Calu3 (cell line): Measurements from ENCODE around the gene TANGO6. TPM values are rescaled to one million over a fixed set of nuclear protein-coding genes. Genes with fewer than 3 reads are reported as not detected.
A peak's percentile ranks its signal among the peaks of the same experiment; 100 is the strongest.

Experiments used
- BruUV-seq: library from RNA; stranded (reverse); fragments of 400-500 nt; replicated peaks from 2 replicates; lab custom pipeline; 2021; lab: Mats Ljungman, UMichigan
- CTCF ChIA-PET: fragments of 300-600 bp; sonication (Branson Sonifier 250); formaldehyde crosslinking; loops from one replicate; lab custom pipeline; 2022; ENCODE audit warnings: antibody characterized with exemption; lab: Charles Lee
- DNase-seq: peaks from one replicate; pipeline ENCODE4 v3.0.0; 2022
- H3K27ac Mint-ChIP-seq: one replicate; pipeline ENCODE4 v1.8.0; 2022; ENCODE audit warnings: mixed read lengths; ENCODE audit not compliant: unreplicated experiment
- H3K27me3 Mint-ChIP-seq: one replicate; pipeline ENCODE4 v1.8.0; 2022; ENCODE audit warnings: mixed read lengths; ENCODE audit not compliant: unreplicated experiment
- H3K36me3 Mint-ChIP-seq: one replicate; pipeline ENCODE4 v1.8.0; 2022; ENCODE audit warnings: mild to moderate bottlenecking, moderate library complexity, mixed read lengths; ENCODE audit not compliant: insufficient read depth, unreplicated experiment
- H3K4me1 Mint-ChIP-seq: one replicate; pipeline ENCODE4 v1.8.0; 2022; ENCODE audit warnings: mild to moderate bottlenecking, low read depth, mixed read lengths; ENCODE audit not compliant: unreplicated experiment
- H3K4me3 Mint-ChIP-seq: one replicate; pipeline ENCODE4 v1.8.0; 2022; ENCODE audit warnings: mild to moderate bottlenecking, low read depth, moderate library complexity, mixed read lengths; ENCODE audit not compliant: unreplicated experiment
- H3K9me3 Mint-ChIP-seq: one replicate; pipeline ENCODE4 v1.8.0; 2022; ENCODE audit warnings: low read depth, mixed read lengths; ENCODE audit not compliant: unreplicated experiment
- intact Hi-C: fragments of 100-400 bp; cut with micrococcal nuclease; formaldehyde crosslinking; loops from one replicate; pipeline ENCODE4 v1.10.0; 2022; ENCODE audit not compliant: unreplicated experiment
- total RNA-seq: library from RNA; stranded (reverse); gene quantifications from 2 replicates; pipeline ENCODE4 v1.2.3, GENCODE V29; 2022
- TF ChIP-seq, protein P1 (sequence below): fragments of 200-600 bp; IDR thresholded peaks from one replicate; pipeline ENCODE4 v1.8.0; 2022; ENCODE audit warnings: antibody characterized with exemption; ENCODE audit not compliant: unreplicated experiment

Gene TANGO6
- total RNA-seq, 1 experiment from 2014 or later = 18.0 TPM

GRCh38 chr16:68920349-68920748 is 77.0 kb downstream of the TANGO6 start:
- Mint-ChIP-seq H3K4me1 (peaks cover 31% of the 10 kb centered on the region), H3K9me3 (no peaks in the 10 kb centered on the region), H3K4me3 (no peak overlapping the region), H3K27ac (no peak overlapping the region), H3K27me3 (no peaks in the 10 kb centered on the region), H3K36me3 (peaks cover 21% of the 10 kb centered on the region)
- no TSS peak for BruUV-seq
- TF ChIP-seq, protein P1, sequence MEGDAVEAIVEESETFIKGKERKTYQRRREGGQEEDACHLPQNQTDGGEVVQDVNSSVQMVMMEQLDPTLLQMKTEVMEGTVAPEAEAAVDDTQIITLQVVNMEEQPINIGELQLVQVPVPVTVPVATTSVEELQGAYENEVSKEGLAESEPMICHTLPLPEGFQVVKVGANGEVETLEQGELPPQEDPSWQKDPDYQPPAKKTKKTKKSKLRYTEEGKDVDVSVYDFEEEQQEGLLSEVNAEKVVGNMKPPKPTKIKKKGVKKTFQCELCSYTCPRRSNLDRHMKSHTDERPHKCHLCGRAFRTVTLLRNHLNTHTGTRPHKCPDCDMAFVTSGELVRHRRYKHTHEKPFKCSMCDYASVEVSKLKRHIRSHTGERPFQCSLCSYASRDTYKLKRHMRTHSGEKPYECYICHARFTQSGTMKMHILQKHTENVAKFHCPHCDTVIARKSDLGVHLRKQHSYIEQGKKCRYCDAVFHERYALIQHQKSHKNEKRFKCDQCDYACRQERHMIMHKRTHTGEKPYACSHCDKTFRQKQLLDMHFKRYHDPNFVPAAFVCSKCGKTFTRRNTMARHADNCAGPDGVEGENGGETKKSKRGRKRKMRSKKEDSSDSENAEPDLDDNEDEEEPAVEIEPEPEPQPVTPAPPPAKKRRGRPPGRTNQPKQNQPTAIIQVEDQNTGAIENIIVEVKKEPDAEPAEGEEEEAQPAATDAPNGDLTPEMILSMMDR = no peak
- CTCF ChIA-PET = interaction anchor here (0.5 to 0.7 kb wide), 2 partner anchors 101 to 203 kb away, joined by 5 to 8 read pairs; no protein-coding TSS in a partner anchor
- intact Hi-C loops = loop anchor here (5.0 kb wide), 1 partner anchor 72 kb away; no protein-coding TSS in a partner anchor
- no peak for DNase-seq

DNA sequence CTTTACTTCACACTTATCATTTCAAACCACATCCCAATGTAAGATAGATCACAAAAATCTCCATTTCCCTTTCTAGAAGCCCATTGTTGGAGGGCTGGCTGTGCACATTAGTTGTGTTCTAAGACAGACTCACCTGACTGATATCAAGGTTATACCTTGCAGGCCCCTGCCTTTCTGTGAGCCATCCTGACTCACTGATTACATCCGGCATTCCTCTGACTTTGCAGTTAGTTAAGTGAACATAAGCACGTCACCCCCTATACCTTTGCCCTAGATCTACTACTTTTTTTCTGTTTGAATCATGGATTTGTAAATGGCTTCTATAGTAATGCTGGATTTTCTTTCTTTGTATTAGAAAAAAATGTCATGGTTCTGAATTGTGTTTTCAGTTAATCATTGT is 78.3 kb downstream of the TANGO6 start:
- H3K9me3 Mint-ChIP-seq = no peaks in the 10 kb centered on the region
- no TSS peak for BruUV-seq
- H3K36me3 Mint-ChIP-seq = peaks cover 21% of the 10 kb centered on the region
- H3K4me3 Mint-ChIP-seq = peak overlapping the region; percentile 38
- peak; percentile 82 for DNase-seq
- TF ChIP-seq, protein P1 = no peak
- CTCF ChIA-PET = interaction anchor here (0.7 kb wide), 1 partner anchor 11 kb away, joined by 3 read pairs; no protein-coding TSS in a partner anchor
- H3K27ac Mint-ChIP-seq = peak overlapping the region; percentile 95
- peaks cover 31% of the 10 kb centered on the region for H3K4me1 Mint-ChIP-seq
- no peaks in the 10 kb centered on the region for H3K27me3 Mint-ChIP-seq
- intact Hi-C loops = loop anchor here (5.0 kb wide), 1 partner anchor 71 kb away; no protein-coding TSS in a partner anchor

- H3K9me3 Mint-ChIP-seq = no peaks in the 10 kb centered on the region
- TF ChIP-seq, protein P1 = no peak
- H3K4me1 Mint-ChIP-seq = peaks cover 31% of the 10 kb centered on the region
- BruUV-seq = no TSS peak
- H3K27me3 Mint-ChIP-seq = no peaks in the 10 kb centered on the region
- CTCF ChIA-PET = interaction anchor here (0.9 kb wide), 1 partner anchor 21 kb away, joined by 3 read pairs; no protein-coding TSS in a partner anchor
- intact Hi-C loops = loop anchor here (5.0 kb wide), 1 partner anchor 69 kb away; no protein-coding TSS in a partner anchor
- H3K27ac Mint-ChIP-seq = peak overlapping the region; percentile 95
- H3K36me3 Mint-ChIP-seq = peaks cover 30% of the 10 kb centered on the region
- no peak overlapping the region for H3K4me3 Mint-ChIP-seq
- no peak for DNase-seq
Measured at GRCh38 chr16:68923116-68923515, 79.8 kb downstream of the TANGO6 start.

- intact Hi-C loops = no loop called here
- no peak for DNase-seq
- no TSS peak for BruUV-seq
- H3K27ac Mint-ChIP-seq = no peak overlapping the region
- H3K27me3 Mint-ChIP-seq = no peaks in the 10 kb centered on the region
- TF ChIP-seq, protein P1 = no peak
- H3K9me3 Mint-ChIP-seq = no peaks in the 10 kb centered on the region
- H3K4me1 Mint-ChIP-seq = peaks cover 40% of the 10 kb centered on the region
- CTCF ChIA-PET = interaction anchor here (0.7 kb wide), 1 partner anchor 832 kb away, joined by 3 read pairs; no protein-coding TSS in a partner anchor
- H3K4me3 Mint-ChIP-seq = no peak overlapping the region
- H3K36me3 Mint-ChIP-seq = peaks cover 39% of the 10 kb centered on the region
Measured at GRCh38 chr16:68927018-68927417, 83.7 kb downstream of the TANGO6 start.
